NCI-H1092 treated with DMSO at 0.1 percent for 48 hours (cell line): ENCODE results near the gene CDC42EP2.

Experiments used
- DNase-seq: peaks from one replicate; lab custom pipeline; 2025; lab: John Stamatoyannopoulos, UW

Gene CDC42EP2

GRCh38 chr11:65314501-65315203, at the start of gene CDC42EP2:
CDC42EP2 (plus strand) TSS chr11:65314866; CDS start chr11:65320899, 6,033 bp downstream.
- peak; percentile 37 for DNase-seq

- no peak for DNase-seq
Observed at GRCh38 chr11:65266210-65266609, 48.5 kb upstream of the CDC42EP2 start.

GRCh38 chr11:65274735-65275682, 39.7 kb upstream of the CDC42EP2 start:
- DNase-seq, result peak; percentile 39

- no peak for DNase-seq
Observed at GRCh38 chr11:65275906-65276305, 38.8 kb upstream of the CDC42EP2 start.

GRCh38 chr11:65277631-65278277, 36.9 kb upstream of the CDC42EP2 start:
- no peak for DNase-seq

- no peak for DNase-seq
Observed at GRCh38 chr11:65278356-65278755, 36.3 kb upstream of the CDC42EP2 start.

- DNase-seq, result no peak
Observed at GRCh38 chr11:65279279-65279678, 35.4 kb upstream of the CDC42EP2 start.

GRCh38 chr11:65279741-65280440, 34.8 kb upstream of the CDC42EP2 start:
- DNase-seq, result no peak

- no peak for DNase-seq
Observed at GRCh38 chr11:65280646-65281045, 34.0 kb upstream of the CDC42EP2 start.

GRCh38 chr11:65286686-65287085, 28.0 kb upstream of the CDC42EP2 start:
- DNase-seq, result no peak

- DNase-seq, result no peak
Observed at GRCh38 chr11:65287601-65288000, 27.1 kb upstream of the CDC42EP2 start.

- no peak for DNase-seq
Observed at GRCh38 chr11:65288706-65289536, 25.7 kb upstream of the CDC42EP2 start.

- DNase-seq, result no peak
Observed at GRCh38 chr11:65290448-65291165, 24.1 kb upstream of the CDC42EP2 start.

- no peak for DNase-seq
Observed at GRCh38 chr11:65291613-65292012, 23.1 kb upstream of the CDC42EP2 start.

GRCh38 chr11:65292890-65293289, 21.8 kb upstream of the CDC42EP2 start:
- no peak for DNase-seq

GRCh38 chr11:65293909-65294381, 20.7 kb upstream of the CDC42EP2 start:
- DNase-seq, result no peak

GRCh38 chr11:65295001-65295400, 19.7 kb upstream of the CDC42EP2 start:
- DNase-seq, result no peak

GRCh38 chr11:65295571-65296341, 18.9 kb upstream of the CDC42EP2 start:
- DNase-seq, result no peak

- no peak for DNase-seq
Observed at GRCh38 chr11:65297026-65297672, 17.5 kb upstream of the CDC42EP2 start.
